Measurements from ENCODE around the gene HOXA13. TPM values are rescaled to one million over a fixed set of nuclear protein-coding genes. Genes with fewer than 3 reads are reported as not detected.

The HOXA13 gene
- total RNA-seq, 1 donor from 2014 or later = not detected

GRCh38 chr7:27157702-27158431 is 42.0 kb downstream of the HOXA13 start:
- no peak for TF ChIP-seq CTCF (IDR thresholded peaks at IDR 0.05)
- H3K4me3 Mint-ChIP-seq (ENCODE audit: unreplicated experiment) = no peak overlapping the region
- H3K27ac Mint-ChIP-seq (ENCODE audit: unreplicated experiment) = no peak overlapping the region
- H3K27me3 Mint-ChIP-seq (ENCODE audit: low read depth) = peaks cover 78% of the 10 kb centered on the region
- H3K36me3 Mint-ChIP-seq (ENCODE audit: low read depth) = peaks cover 7% of the 10 kb centered on the region
- H3K9me3 Mint-ChIP-seq (ENCODE audit: low read depth) = peaks cover 4% of the 10 kb centered on the region
- DNase-seq (ENCODE audit: low spot score) = no peak
- H3K4me1 Mint-ChIP-seq (ENCODE audit: low read depth) = peaks cover 14% of the 10 kb centered on the region

- H3K4me1 Mint-ChIP-seq (ENCODE audit: low read depth) = peaks cover 14% of the 10 kb centered on the region
- H3K4me3 Mint-ChIP-seq (ENCODE audit: unreplicated experiment) = no peak overlapping the region
- peaks cover 7% of the 10 kb centered on the region for H3K36me3 Mint-ChIP-seq (ENCODE audit: low read depth)
- H3K27me3 Mint-ChIP-seq (ENCODE audit: low read depth) = peaks cover 77% of the 10 kb centered on the region
- H3K9me3 Mint-ChIP-seq (ENCODE audit: low read depth) = peaks cover 4% of the 10 kb centered on the region
- TF ChIP-seq CTCF (IDR thresholded peaks at IDR 0.05) = no peak
- no peak overlapping the region for H3K27ac Mint-ChIP-seq (ENCODE audit: unreplicated experiment)
- DNase-seq (ENCODE audit: low spot score) = no peak
Observed at GRCh38 chr7:27156916-27157701, 42.8 kb downstream of the HOXA13 start.

- Mint-ChIP-seq H3K36me3 (ENCODE audit: low read depth) (peaks cover 7% of the 10 kb centered on the region), H3K9me3 (ENCODE audit: low read depth) (peaks cover 4% of the 10 kb centered on the region), H3K4me1 (ENCODE audit: low read depth) (peaks cover 16% of the 10 kb centered on the region), H3K27ac (ENCODE audit: unreplicated experiment) (no peak within 1 kb of the TSS), H3K27me3 (ENCODE audit: low read depth) (peaks cover 79% of the 10 kb centered on the region), H3K4me3 (ENCODE audit: unreplicated experiment) (no peak within 1 kb of the TSS)
- TF ChIP-seq CTCF (IDR thresholded peaks at IDR 0.05) = no peak
- DNase-seq (ENCODE audit: low spot score) = no peak
Observed at GRCh38 chr7:27156508-27156898, 43.4 kb downstream of the HOXA13 start, which contains the start of gene HOXA7. Gene HOXA7, minus strand, starts transcription at chr7:27156675. Its CDS starts 130 bp downstream, at chr7:27156545.

GRCh38 chr7:27155816-27156507 is 43.9 kb downstream of the HOXA13 start:
- no peak for DNase-seq (ENCODE audit: low spot score)

More at GRCh38 chr7:27155816-27156507, 43.9 kb downstream of the HOXA13 start:
- H3K36me3 Mint-ChIP-seq (ENCODE audit: low read depth) = peaks cover 7% of the 10 kb centered on the region
- peaks cover 4% of the 10 kb centered on the region for H3K9me3 Mint-ChIP-seq (ENCODE audit: low read depth)
- H3K27ac Mint-ChIP-seq (ENCODE audit: unreplicated experiment) = no peak overlapping the region
- H3K27me3 Mint-ChIP-seq (ENCODE audit: low read depth) = peaks cover 81% of the 10 kb centered on the region
- peaks cover 19% of the 10 kb centered on the region for H3K4me1 Mint-ChIP-seq (ENCODE audit: low read depth)
- no peak for TF ChIP-seq CTCF (IDR thresholded peaks at IDR 0.05)
- no peak overlapping the region for H3K4me3 Mint-ChIP-seq (ENCODE audit: unreplicated experiment)
